SH-SY5Y (cell line): Measurements from ENCODE around the gene C18orf63.

Experiments
- GATA2 ChIP-seq: IDR thresholded peaks from 2 replicates; pipeline ENCODE4 v1.6.1; 2011; ENCODE audit warnings: mild to moderate bottlenecking, low read depth, low read length
- GATA3 ChIP-seq: IDR thresholded peaks from 2 replicates; pipeline ENCODE4 v1.6.1; 2011; ENCODE audit warnings: low read depth, mild to moderate bottlenecking, low read length, moderate library complexity

DNA sequence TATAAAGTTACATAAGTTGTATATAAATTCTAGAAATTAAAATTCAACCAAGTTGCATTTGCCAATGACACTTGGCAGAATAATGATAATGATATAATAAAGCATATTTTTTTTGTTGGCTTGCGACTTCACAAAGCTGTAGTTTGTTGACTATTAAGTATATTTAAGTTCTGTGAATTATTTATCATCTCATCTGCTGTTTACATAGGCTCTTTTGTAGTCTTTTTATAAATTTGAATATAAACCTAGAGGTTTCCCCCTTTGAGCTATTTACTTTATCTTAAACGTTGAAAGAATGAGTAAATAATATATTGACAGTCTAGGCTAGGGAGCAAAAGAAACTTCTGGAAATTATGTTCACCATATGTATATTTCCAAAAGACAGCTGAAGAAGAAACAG lies 32.9 kb downstream of the C18orf63 start:
- TF ChIP-seq GATA3: no peak
- no peak for TF ChIP-seq GATA2
